Measurements from ENCODE around the gene SPINK4.

The SPINK4 gene

GRCh38 chr9:33239921-33240320 is at the start of gene SPINK4:
SPINK4 (plus strand) TSS chr9:33240167; CDS start chr9:33240209, 42 bp downstream.
- DNase-seq = no peak

- no peak for DNase-seq
Observed at GRCh38 chr9:33192493-33193255, 47.3 kb upstream of the SPINK4 start.

- no peak for DNase-seq
Observed at GRCh38 chr9:33193818-33194217, 46.1 kb upstream of the SPINK4 start.

- no peak for DNase-seq
Observed at GRCh38 chr9:33196736-33197135, 43.2 kb upstream of the SPINK4 start.

GRCh38 chr9:33197279-33198152 is 42.5 kb upstream of the SPINK4 start:
- DNase-seq = no peak

- no peak for DNase-seq
Observed at GRCh38 chr9:33198165-33198564, 41.8 kb upstream of the SPINK4 start.

- DNase-seq = no peak
Observed at GRCh38 chr9:33202018-33202417, 37.9 kb upstream of the SPINK4 start.

GRCh38 chr9:33202552-33203201 is 37.3 kb upstream of the SPINK4 start:
- peak in 1 of 2 donors; percentile 24 for DNase-seq

GRCh38 chr9:33209394-33209793 is 30.6 kb upstream of the SPINK4 start:
- no peak for DNase-seq

GRCh38 chr9:33210006-33210715 is 29.8 kb upstream of the SPINK4 start:
- no peak for DNase-seq

- DNase-seq = no peak
Observed at GRCh38 chr9:33211695-33212393, 28.1 kb upstream of the SPINK4 start.

- peak; percentile 18 to 24 for DNase-seq
Observed at GRCh38 chr9:33220681-33221567, 19.0 kb upstream of the SPINK4 start.

GRCh38 chr9:33221568-33221884 is 18.4 kb upstream of the SPINK4 start:
- DNase-seq = no peak

GRCh38 chr9:33222031-33222430 is 17.9 kb upstream of the SPINK4 start:
- DNase-seq = no peak

GRCh38 chr9:33223696-33224095 is 16.3 kb upstream of the SPINK4 start:
- peak; percentile 28 to 41 for DNase-seq

GRCh38 chr9:33225319-33226147 is 14.4 kb upstream of the SPINK4 start:
- peak; percentile 59 to 95 for DNase-seq

- peak; percentile 70 to 83 for DNase-seq
Observed at GRCh38 chr9:33227008-33227398, 13.0 kb upstream of the SPINK4 start.

- no peak for DNase-seq
Observed at GRCh38 chr9:33227741-33228140, 12.2 kb upstream of the SPINK4 start.

GRCh38 chr9:33228606-33229005 is 11.4 kb upstream of the SPINK4 start:
- DNase-seq = no peak
